CD8-positive, alpha-beta memory T cell (primary cell): ENCODE measurements around the gene C22orf23. TPM values are rescaled to one million over a fixed set of nuclear protein-coding genes. Genes with fewer than 3 reads are reported as not detected.

Experiments used
- CTCF ChIA-PET: fragments of 350-600 bp; sonication (Branson Sonifier 250); formaldehyde crosslinking; loops from one replicate; lab custom pipeline; 2021; ENCODE audit warnings: antibody characterized with exemption; lab: Charles Lee
- POLR2A ChIA-PET: fragments of 350-600 bp; sonication (Branson Sonifier 250); formaldehyde crosslinking; loops from one replicate; lab custom pipeline; 2021; ENCODE audit warnings: antibody characterized with exemption; lab: Charles Lee
- DNase-seq, 5 donors: peaks; one replicate each; pipeline versions ENCODE4 v3.0.0 to v3.0.0-alpha.2; 2020 to 2022; ENCODE audit warnings: mixed read lengths in 1 of 5
- H3K27ac ChIP-seq: one replicate; pipeline ENCODE4 v1.7.0; 2013; ENCODE audit warnings: low read depth, mild to moderate bottlenecking, low read length, moderate library complexity
- H3K27me3 ChIP-seq: 2 replicates; pipeline ENCODE4 v1.7.0; 2013; ENCODE audit warnings: low read length, mild to moderate bottlenecking; ENCODE audit not compliant: insufficient read depth, poor library complexity, severe bottlenecking
- H3K36me3 ChIP-seq: 2 replicates; pipeline ENCODE4 v1.7.0; 2013; ENCODE audit warnings: mild to moderate bottlenecking, low read length, moderate library complexity; ENCODE audit not compliant: insufficient read depth
- H3K4me1 ChIP-seq: 2 replicates; pipeline ENCODE4 v1.7.0; 2013; ENCODE audit warnings: mild to moderate bottlenecking, low read length, moderate library complexity; ENCODE audit not compliant: insufficient read depth
- H3K4me3 ChIP-seq: 2 replicates; pipeline ENCODE4 v1.7.0; 2013; ENCODE audit warnings: mild to moderate bottlenecking, low read length
- H3K9me3 ChIP-seq: 2 replicates; pipeline ENCODE4 v1.7.0; 2013; ENCODE audit warnings: mild to moderate bottlenecking, low read length
- H3K27ac Mint-ChIP-seq, 8 donors: one replicate each; pipeline ENCODE4 v1.8.0; 2020 to 2021; ENCODE audit warnings: mixed read lengths in 8 of 8, mild to moderate bottlenecking in 6 of 8, inconsistent platforms in 3 of 8, moderate library complexity in 3 of 8
- H3K27me3 Mint-ChIP-seq, 2 donors: one replicate each; pipeline ENCODE4 v1.8.0; 2020 to 2021; ENCODE audit warnings: mixed read lengths in 2 of 2, mild to moderate bottlenecking in 1 of 2, moderate library complexity in 1 of 2
- H3K36me3 Mint-ChIP-seq, 3 donors: one replicate each; pipeline ENCODE4 v1.8.0; 2020 to 2021; ENCODE audit warnings: mixed read lengths in 3 of 3, inconsistent platforms in 1 of 3, mild to moderate bottlenecking in 1 of 3
- H3K4me1 Mint-ChIP-seq, 3 donors: one replicate each; pipeline ENCODE4 v1.8.0; 2020 to 2021; ENCODE audit warnings: mixed read lengths in 3 of 3, inconsistent platforms in 1 of 3, mild to moderate bottlenecking in 1 of 3
- H3K4me3 Mint-ChIP-seq, 7 donors: one replicate each; pipeline ENCODE4 v1.8.0; 2020 to 2021; ENCODE audit warnings: mixed read lengths in 7 of 7, mild to moderate bottlenecking in 6 of 7, moderate library complexity in 4 of 7, inconsistent platforms in 2 of 7
- H3K9me3 Mint-ChIP-seq, 5 donors: one replicate each; pipeline ENCODE4 v1.8.0; 2020 to 2022; ENCODE audit warnings: mixed read lengths in 5 of 5, mild to moderate bottlenecking in 3 of 5, moderate library complexity in 2 of 5, inconsistent platforms in 1 of 5
- polyA plus RNA-seq: library from polyadenylated mRNA; unstranded; fragments of 300-500 nt; fragmentation: Illumina TruSeq; gene quantifications from one replicate; pipeline ENCODE4 v1.2.3, GENCODE V29; 2021
- total RNA-seq, 2 experiments: library from RNA; stranded (reverse); gene quantifications; one replicate each; pipeline ENCODE4 v1.2.3, GENCODE V29; 2021

Gene C22orf23
- total and polyA plus RNA-seq, 3 experiments from 2014 or later = 0.29 to 0.37 TPM; not detected in 1

GRCh38 chr22:37932401-37932800 lies 21.0 kb downstream of the C22orf23 start:
- H3K4me3 ChIP-seq = no peak overlapping the region
- H3K4me1 ChIP-seq = peaks cover 7% of the 10 kb centered on the region
- no peak overlapping the region for H3K27ac ChIP-seq
- no peak for DNase-seq
- Mint-ChIP-seq H3K27ac (no peak overlapping the region), H3K27me3 (peaks cover 0 to 2% of the 10 kb centered on the region in 2 donors), H3K36me3 (peaks cover 0 to 52% (median 4%) of the 10 kb centered on the region in 3 donors), H3K4me1 (peaks cover 8 to 17% (median 10%) of the 10 kb centered on the region in 3 donors), H3K9me3 (no peaks in the 10 kb centered on the region), H3K4me3 (no peak overlapping the region)
- no peaks in the 10 kb centered on the region for H3K9me3 ChIP-seq
- ChIA-PET POLR2A (no interaction called here), CTCF (interaction anchor here (0.8 to 1.5 kb wide), 4 partner anchors 22 to 113 kb away, joined by 3 to 4 read pairs (median 4); partner anchors contain the start of genes C22orf23, MICALL1 and POLR2F)
- no peaks in the 10 kb centered on the region for H3K27me3 ChIP-seq
- no peaks in the 10 kb centered on the region for H3K36me3 ChIP-seq

GRCh38 chr22:37931893-37932389 lies 21.5 kb downstream of the C22orf23 start:
- peaks cover 0 to 55% (median 4%) of the 10 kb centered on the region in 3 donors for H3K36me3 Mint-ChIP-seq
- H3K27me3 Mint-ChIP-seq = peaks cover 0 to 2% of the 10 kb centered on the region in 2 donors
- no peaks in the 10 kb centered on the region for H3K9me3 Mint-ChIP-seq
- Histone ChIP-seq H3K27me3 (no peaks in the 10 kb centered on the region), H3K36me3 (no peaks in the 10 kb centered on the region), H3K4me3 (no peak overlapping the region), H3K27ac (no peak overlapping the region), H3K4me1 (peaks cover 7% of the 10 kb centered on the region), H3K9me3 (no peaks in the 10 kb centered on the region)
- H3K4me1 Mint-ChIP-seq = peaks cover 8 to 17% (median 10%) of the 10 kb centered on the region in 3 donors
- no peak for DNase-seq
- H3K27ac Mint-ChIP-seq = peak overlapping the region in 2 of 8 donors; percentile 29 to 90
- H3K4me3 Mint-ChIP-seq = no peak overlapping the region
- CTCF ChIA-PET = interaction anchor here (0.8 to 2.0 kb wide), 6 partner anchors 22 to 114 kb away, joined by 4 to 12 read pairs (median 4); partner anchors contain the start of genes C22orf23, MICALL1 and POLR2F
- POLR2A ChIA-PET = no interaction called here

GRCh38 chr22:37930952-37931440 lies 22.4 kb downstream of the C22orf23 start:
- DNase-seq = no peak
- H3K27me3 Mint-ChIP-seq = peaks cover 0 to 2% of the 10 kb centered on the region in 2 donors
- H3K36me3 ChIP-seq = peaks cover 9% of the 10 kb centered on the region
- peaks cover 0 to 62% (median 4%) of the 10 kb centered on the region in 3 donors for H3K36me3 Mint-ChIP-seq
- H3K27ac Mint-ChIP-seq = peak overlapping the region in 3 of 8 donors; percentile 38 to 86 (median 51)
- H3K9me3 Mint-ChIP-seq = no peaks in the 10 kb centered on the region
- CTCF ChIA-PET = interaction anchor here (0.7 to 2.0 kb wide), 5 partner anchors 25 to 113 kb away, joined by 3 to 12 read pairs (median 4); partner anchors contain the start of gene MICALL1
- POLR2A ChIA-PET = no interaction called here
- H3K9me3 ChIP-seq = no peaks in the 10 kb centered on the region
- H3K27me3 ChIP-seq = no peaks in the 10 kb centered on the region
- H3K4me1 Mint-ChIP-seq = peaks cover 8 to 17% (median 10%) of the 10 kb centered on the region in 3 donors
- no peak overlapping the region for H3K4me3 ChIP-seq
- peaks cover 7% of the 10 kb centered on the region for H3K4me1 ChIP-seq
- H3K4me3 Mint-ChIP-seq = peak overlapping the region in 1 of 7 donors; percentile 73
- H3K27ac ChIP-seq = no peak overlapping the region

- Histone ChIP-seq H3K4me3 (no peak overlapping the region), H3K4me1 (peaks cover 7% of the 10 kb centered on the region), H3K36me3 (peaks cover 11% of the 10 kb centered on the region), H3K27ac (no peak overlapping the region), H3K9me3 (no peaks in the 10 kb centered on the region), H3K27me3 (no peaks in the 10 kb centered on the region)
- peaks cover 0 to 2% of the 10 kb centered on the region in 2 donors for H3K27me3 Mint-ChIP-seq
- POLR2A ChIA-PET = no interaction called here
- CTCF ChIA-PET = interaction anchor here (0.7 to 2.0 kb wide), 5 partner anchors 24 to 113 kb away, joined by 3 to 12 read pairs (median 4); partner anchors contain the start of gene MICALL1
- H3K9me3 Mint-ChIP-seq = no peaks in the 10 kb centered on the region
- peaks cover 8 to 17% (median 10%) of the 10 kb centered on the region in 3 donors for H3K4me1 Mint-ChIP-seq
- H3K27ac Mint-ChIP-seq = peak overlapping the region in 2 of 8 donors; percentile 33 to 35
- no peak for DNase-seq
- no peak overlapping the region for H3K4me3 Mint-ChIP-seq
- peaks cover 0 to 66% (median 4%) of the 10 kb centered on the region in 3 donors for H3K36me3 Mint-ChIP-seq
Measured at GRCh38 chr22:37930270-37930951, 23.0 kb downstream of the C22orf23 start.

- H3K27me3 Mint-ChIP-seq = peaks cover 0 to 2% of the 10 kb centered on the region in 2 donors
- no peaks in the 10 kb centered on the region for H3K27me3 ChIP-seq
- ChIA-PET CTCF (no interaction called here), POLR2A (no interaction called here)
- H3K4me3 ChIP-seq = no peak overlapping the region
- peaks cover 0 to 72% (median 4%) of the 10 kb centered on the region in 3 donors for H3K36me3 Mint-ChIP-seq
- no peak for DNase-seq
- H3K27ac Mint-ChIP-seq = peak overlapping the region in 3 of 8 donors; percentile 11 to 78 (median 46)
- H3K27ac ChIP-seq = no peak overlapping the region
- no peaks in the 10 kb centered on the region for H3K9me3 ChIP-seq
- peaks cover 15% of the 10 kb centered on the region for H3K36me3 ChIP-seq
- no peak overlapping the region for H3K4me3 Mint-ChIP-seq
- no peaks in the 10 kb centered on the region for H3K9me3 Mint-ChIP-seq
- peaks cover 8 to 17% (median 10%) of the 10 kb centered on the region in 3 donors for H3K4me1 Mint-ChIP-seq
- H3K4me1 ChIP-seq = peaks cover 7% of the 10 kb centered on the region
Measured at GRCh38 chr22:37929390-37929789, 24.0 kb downstream of the C22orf23 start.

- POLR2A ChIA-PET = no interaction called here
- H3K27ac ChIP-seq = no peak overlapping the region
- no peaks in the 10 kb centered on the region for H3K4me1 ChIP-seq
- H3K27me3 ChIP-seq = no peaks in the 10 kb centered on the region
- Mint-ChIP-seq H3K27me3 (no peaks in the 10 kb centered on the region), H3K4me3 (no peak overlapping the region), H3K36me3 (peaks cover 0 to 70% (median 4%) of the 10 kb centered on the region in 3 donors), H3K4me1 (peaks cover 0 to 3% (median 0%) of the 10 kb centered on the region in 3 donors), H3K27ac (no peak overlapping the region), H3K9me3 (no peaks in the 10 kb centered on the region)
- no peak for DNase-seq
- CTCF ChIA-PET = interaction anchor here (0.6 to 0.9 kb wide), 2 partner anchors 18 to 69 kb away, joined by 3 read pairs; no protein-coding TSS in a partner anchor
- H3K4me3 ChIP-seq = no peak overlapping the region
- H3K9me3 ChIP-seq = no peaks in the 10 kb centered on the region
- peaks cover 15% of the 10 kb centered on the region for H3K36me3 ChIP-seq
Measured at GRCh38 chr22:37927637-37927936, 25.8 kb downstream of the C22orf23 start.

- Histone ChIP-seq H3K4me1 (no peaks in the 10 kb centered on the region), H3K27me3 (no peaks in the 10 kb centered on the region), H3K36me3 (peaks cover 15% of the 10 kb centered on the region), H3K27ac (no peak overlapping the region), H3K9me3 (no peaks in the 10 kb centered on the region), H3K4me3 (no peak overlapping the region)
- Mint-ChIP-seq H3K9me3 (no peaks in the 10 kb centered on the region), H3K27me3 (no peaks in the 10 kb centered on the region), H3K27ac (no peak overlapping the region), H3K36me3 (peaks cover 0 to 65% (median 4%) of the 10 kb centered on the region in 3 donors), H3K4me1 (peaks cover 0 to 3% (median 0%) of the 10 kb centered on the region in 3 donors), H3K4me3 (no peak overlapping the region)
- DNase-seq = no peak
- POLR2A ChIA-PET = no interaction called here
- CTCF ChIA-PET = interaction anchor here (0.6 to 0.9 kb wide), 2 partner anchors 18 to 68 kb away, joined by 3 read pairs; no protein-coding TSS in a partner anchor
Measured at GRCh38 chr22:37926771-37927636, 26.4 kb downstream of the C22orf23 start.
